Measurements from ENCODE around the gene SYT8.
A peak's percentile ranks its signal among the peaks of the same experiment; 100 is the strongest.

The SYT8 gene

DNA sequence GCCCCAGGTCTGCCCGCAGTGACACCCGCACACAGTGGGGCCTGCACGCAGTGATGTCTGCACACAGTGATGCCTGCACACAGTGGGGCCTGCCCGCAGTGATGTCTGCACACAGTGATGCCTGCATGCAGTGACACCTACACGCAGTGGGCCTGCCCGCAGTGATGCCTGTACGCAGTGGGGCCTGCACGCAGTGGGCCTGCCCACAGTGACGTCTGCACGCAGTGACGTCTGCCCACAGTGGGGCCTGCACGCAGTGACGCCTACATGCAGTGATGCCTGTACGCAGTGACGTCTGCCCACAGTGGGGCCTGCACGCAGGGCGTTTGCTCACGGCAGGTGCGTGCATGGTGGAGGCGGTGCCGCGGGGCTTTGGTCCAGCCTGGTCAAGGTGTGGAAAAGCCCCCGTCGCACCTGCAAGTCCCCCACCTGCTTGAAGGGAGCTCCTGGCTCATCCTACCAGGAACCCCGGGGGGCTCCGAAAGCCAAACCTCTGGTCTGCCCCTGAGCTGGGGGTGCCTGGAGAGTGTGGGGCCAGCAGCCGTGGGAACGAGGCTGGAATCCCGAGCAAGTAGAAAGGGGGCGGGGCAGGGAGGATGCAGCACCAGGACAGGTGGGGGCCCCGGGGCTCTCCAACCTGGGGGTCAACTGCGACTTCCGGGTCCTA is 8.9 kb upstream of the SYT8 start:
- H3K27ac ChIP-seq (ENCODE audit: low read length), result no peak overlapping the region
- no peaks in the 10 kb centered on the region for H3F3A ChIP-seq (ENCODE audit: insufficient read depth, low read length)
- H3K27me3 ChIP-seq (replicated peaks; ENCODE audit: insufficient read depth, low read length), result peaks cover 85% of the 10 kb centered on the region
- TF ChIP-seq EZH2phosphoT487 (IDR thresholded peaks at IDR 0.05; ENCODE audit: low read length) (no peak), EZH2 (optimal IDR thresholded peaks at IDR 0.05; ENCODE audit: low read depth, low read length) (no peak)
- TF ChIP-seq, protein P1, sequence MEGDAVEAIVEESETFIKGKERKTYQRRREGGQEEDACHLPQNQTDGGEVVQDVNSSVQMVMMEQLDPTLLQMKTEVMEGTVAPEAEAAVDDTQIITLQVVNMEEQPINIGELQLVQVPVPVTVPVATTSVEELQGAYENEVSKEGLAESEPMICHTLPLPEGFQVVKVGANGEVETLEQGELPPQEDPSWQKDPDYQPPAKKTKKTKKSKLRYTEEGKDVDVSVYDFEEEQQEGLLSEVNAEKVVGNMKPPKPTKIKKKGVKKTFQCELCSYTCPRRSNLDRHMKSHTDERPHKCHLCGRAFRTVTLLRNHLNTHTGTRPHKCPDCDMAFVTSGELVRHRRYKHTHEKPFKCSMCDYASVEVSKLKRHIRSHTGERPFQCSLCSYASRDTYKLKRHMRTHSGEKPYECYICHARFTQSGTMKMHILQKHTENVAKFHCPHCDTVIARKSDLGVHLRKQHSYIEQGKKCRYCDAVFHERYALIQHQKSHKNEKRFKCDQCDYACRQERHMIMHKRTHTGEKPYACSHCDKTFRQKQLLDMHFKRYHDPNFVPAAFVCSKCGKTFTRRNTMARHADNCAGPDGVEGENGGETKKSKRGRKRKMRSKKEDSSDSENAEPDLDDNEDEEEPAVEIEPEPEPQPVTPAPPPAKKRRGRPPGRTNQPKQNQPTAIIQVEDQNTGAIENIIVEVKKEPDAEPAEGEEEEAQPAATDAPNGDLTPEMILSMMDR (IDR thresholded peaks at IDR 0.05; ENCODE audit: low read length), result no peak
- H2AFZ ChIP-seq (ENCODE audit: low read length), result no peak overlapping the region
- H3K9ac ChIP-seq (ENCODE audit: low read length), result no peak overlapping the region
- no peaks in the 10 kb centered on the region for H3K9me3 ChIP-seq (replicated peaks; ENCODE audit: insufficient read depth, low read length)
- no peaks in the 10 kb centered on the region for H4K20me1 ChIP-seq (ENCODE audit: insufficient read depth, low read length)
- no peak for DNase-seq
- no peak overlapping the region for H3K4me2 ChIP-seq (ENCODE audit: low read depth, low read length)
- H3K9me2 ChIP-seq (replicated peaks; ENCODE audit: insufficient read depth, low read length), result no peaks in the 10 kb centered on the region
- no peaks in the 10 kb centered on the region for H3K4me1 ChIP-seq (ENCODE audit: low read length)
- no peak overlapping the region for H3K4me3 ChIP-seq (ENCODE audit: low read length)
- no peaks in the 10 kb centered on the region for H3K36me3 ChIP-seq (replicated peaks; ENCODE audit: insufficient read depth, low read length)
- no peaks in the 10 kb centered on the region for H3K79me2 ChIP-seq (ENCODE audit: low read length)

DNA sequence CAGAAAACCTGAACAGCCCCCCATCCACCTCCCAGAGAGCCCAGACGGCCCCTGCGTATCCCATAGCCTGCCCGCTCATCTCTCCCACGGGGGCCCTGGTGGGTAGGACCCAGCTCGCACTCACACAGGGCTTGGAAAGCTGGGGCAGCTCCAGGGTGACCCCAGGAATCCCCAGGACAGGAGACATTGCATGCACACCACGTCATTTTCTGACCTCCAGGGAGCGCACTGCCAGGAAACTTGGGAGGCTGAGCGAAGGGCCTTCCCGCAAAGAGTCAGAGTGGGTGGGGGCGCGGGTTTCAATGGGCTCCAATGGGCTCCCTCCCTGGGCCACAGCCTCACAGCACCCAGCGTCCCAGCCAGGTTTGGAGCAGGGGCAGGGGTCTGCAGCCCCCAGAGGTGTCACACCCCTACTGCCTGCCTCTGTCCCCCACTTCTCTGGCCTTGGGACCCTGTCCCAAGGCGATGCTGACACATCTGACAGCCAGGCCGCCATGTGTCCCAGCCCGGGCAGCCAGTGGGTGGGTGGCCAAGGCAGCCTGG is 8.2 kb upstream of the SYT8 start:
- Histone ChIP-seq H3K4me1 (ENCODE audit: low read length) (no peaks in the 10 kb centered on the region), H3F3A (ENCODE audit: insufficient read depth, low read length) (no peaks in the 10 kb centered on the region), H3K9me3 (replicated peaks; ENCODE audit: insufficient read depth, low read length) (no peaks in the 10 kb centered on the region), H3K9me2 (replicated peaks; ENCODE audit: insufficient read depth, low read length) (no peaks in the 10 kb centered on the region), H3K27me3 (replicated peaks; ENCODE audit: insufficient read depth, low read length) (peaks cover 90% of the 10 kb centered on the region), H3K36me3 (replicated peaks; ENCODE audit: insufficient read depth, low read length) (no peaks in the 10 kb centered on the region), H3K27ac (ENCODE audit: low read length) (no peak overlapping the region), H3K4me2 (ENCODE audit: low read depth, low read length) (no peak overlapping the region), H2AFZ (ENCODE audit: low read length) (no peak overlapping the region), H3K79me2 (ENCODE audit: low read length) (no peaks in the 10 kb centered on the region), H3K4me3 (ENCODE audit: low read length) (no peak overlapping the region), H3K9ac (ENCODE audit: low read length) (no peak overlapping the region), H4K20me1 (ENCODE audit: insufficient read depth, low read length) (no peaks in the 10 kb centered on the region)
- no peak for DNase-seq
- TF ChIP-seq EZH2 (optimal IDR thresholded peaks at IDR 0.05; ENCODE audit: low read depth, low read length), result no peak
- TF ChIP-seq EZH2phosphoT487 (IDR thresholded peaks at IDR 0.05; ENCODE audit: low read length), result no peak
- TF ChIP-seq, protein P1 (IDR thresholded peaks at IDR 0.05; ENCODE audit: low read length), result peak; percentile 19; the same call in 1 of the 2 replicates

DNA sequence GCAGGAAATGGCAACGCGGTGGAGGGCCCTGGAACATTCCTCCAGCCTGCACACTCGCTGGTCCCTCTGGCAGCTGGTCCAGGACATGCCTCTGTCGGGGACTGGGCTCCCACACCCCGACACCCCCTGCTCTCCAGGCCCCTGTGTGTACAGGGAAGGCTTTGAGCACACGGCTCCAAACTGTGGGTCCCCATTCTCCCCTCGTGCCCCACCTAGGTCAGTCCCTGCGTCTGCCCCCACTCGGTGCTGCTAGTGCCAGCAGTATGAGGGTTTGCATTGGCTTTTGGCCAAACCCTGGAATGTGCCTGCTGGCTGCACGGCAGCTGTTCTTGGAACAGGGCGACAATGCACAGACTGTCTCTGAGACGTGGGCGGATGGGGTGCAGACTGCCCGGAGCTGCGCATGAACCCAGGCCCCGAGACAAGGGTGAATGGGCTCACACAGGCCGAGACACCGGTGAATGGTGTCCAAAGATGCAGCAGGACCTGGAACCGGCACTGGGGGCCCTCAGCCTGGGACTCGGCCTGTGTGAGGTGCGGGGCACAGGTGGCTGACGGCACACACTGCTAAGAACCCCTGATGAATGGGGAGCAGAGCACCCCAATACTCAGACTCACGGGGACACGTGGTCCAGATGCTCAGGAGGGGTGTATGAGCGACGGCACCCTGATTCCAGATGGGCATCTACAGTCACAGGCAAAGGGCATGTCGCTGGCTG is 7.5 kb upstream of the SYT8 start:
- Histone ChIP-seq H3K36me3 (replicated peaks; ENCODE audit: insufficient read depth, low read length) (no peaks in the 10 kb centered on the region), H4K20me1 (ENCODE audit: insufficient read depth, low read length) (no peaks in the 10 kb centered on the region), H3K4me3 (ENCODE audit: low read length) (no peak overlapping the region), H3K4me1 (ENCODE audit: low read length) (no peaks in the 10 kb centered on the region), H3K9me2 (replicated peaks; ENCODE audit: insufficient read depth, low read length) (no peaks in the 10 kb centered on the region), H3K9me3 (replicated peaks; ENCODE audit: insufficient read depth, low read length) (no peaks in the 10 kb centered on the region), H3K4me2 (ENCODE audit: low read depth, low read length) (no peak overlapping the region), H3K27me3 (replicated peaks; ENCODE audit: insufficient read depth, low read length) (peaks cover 96% of the 10 kb centered on the region), H3F3A (ENCODE audit: insufficient read depth, low read length) (no peaks in the 10 kb centered on the region), H3K9ac (ENCODE audit: low read length) (no peak overlapping the region), H3K79me2 (ENCODE audit: low read length) (no peaks in the 10 kb centered on the region), H3K27ac (ENCODE audit: low read length) (no peak overlapping the region), H2AFZ (ENCODE audit: low read length) (no peak overlapping the region)
- TF ChIP-seq, protein P1 (IDR thresholded peaks at IDR 0.05; ENCODE audit: low read length), result no peak
- TF ChIP-seq EZH2 (optimal IDR thresholded peaks at IDR 0.05; ENCODE audit: low read depth, low read length), result no peak
- no peak for TF ChIP-seq EZH2phosphoT487 (IDR thresholded peaks at IDR 0.05; ENCODE audit: low read length)
- no peak for DNase-seq

Measured in MM.1S (cell line).